ENCODE data around the gene NHEJ1. TPM values are rescaled to one million over a fixed set of nuclear protein-coding genes. Genes with fewer than 3 reads are reported as not detected.
A peak's percentile ranks its signal among the peaks of the same experiment; 100 is the strongest.

The NHEJ1 gene
- total and polyA plus RNA-seq, 2 of the 13 experiments (the other 11 are each of a cell fraction or from before 2014, with no cell fraction given) = 30.0 to 30.7 TPM

DNA sequence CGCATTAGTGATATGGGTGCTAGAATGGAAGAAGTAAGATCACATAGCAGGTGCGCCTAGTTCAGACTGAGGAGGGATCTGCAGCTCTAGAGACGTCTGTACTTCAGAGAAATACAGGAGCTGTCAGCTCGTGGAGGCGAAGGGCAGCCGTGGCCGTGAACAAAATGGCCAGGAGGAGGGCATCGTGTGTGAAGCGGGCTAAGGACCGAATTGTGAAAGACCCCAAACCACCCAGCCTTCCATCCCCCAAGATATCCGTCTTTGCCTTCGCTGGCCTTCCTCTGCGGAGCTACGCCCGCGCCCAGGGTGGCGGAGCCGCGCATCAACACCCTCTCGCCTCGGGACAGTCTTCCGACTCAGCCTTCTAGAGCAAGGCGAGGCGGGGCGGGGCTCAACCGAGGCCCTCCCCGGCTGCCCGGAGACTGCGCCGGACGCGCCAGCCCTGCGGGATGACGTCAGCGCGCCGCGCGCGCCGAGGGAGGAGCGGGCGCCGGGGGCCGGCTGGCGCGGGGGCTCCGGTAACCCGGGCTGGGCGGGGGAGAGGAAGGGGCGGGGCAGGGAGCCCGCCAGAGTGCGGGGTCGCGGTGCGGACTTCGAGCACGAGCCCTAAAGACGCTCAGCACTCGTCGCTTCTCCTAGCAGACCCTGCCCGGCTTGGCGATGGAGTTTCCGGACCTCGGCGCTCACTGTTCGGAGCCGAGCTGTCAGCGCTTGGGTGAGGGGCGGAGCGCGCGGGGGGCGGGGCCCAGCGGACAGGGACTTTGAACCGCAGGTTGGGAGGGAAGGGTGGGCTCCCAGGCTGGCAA lies 45.9 kb upstream of the NHEJ1 start, which contains the start of gene ZFAND2B (continued):
- TF ChIP-seq, protein P1, sequence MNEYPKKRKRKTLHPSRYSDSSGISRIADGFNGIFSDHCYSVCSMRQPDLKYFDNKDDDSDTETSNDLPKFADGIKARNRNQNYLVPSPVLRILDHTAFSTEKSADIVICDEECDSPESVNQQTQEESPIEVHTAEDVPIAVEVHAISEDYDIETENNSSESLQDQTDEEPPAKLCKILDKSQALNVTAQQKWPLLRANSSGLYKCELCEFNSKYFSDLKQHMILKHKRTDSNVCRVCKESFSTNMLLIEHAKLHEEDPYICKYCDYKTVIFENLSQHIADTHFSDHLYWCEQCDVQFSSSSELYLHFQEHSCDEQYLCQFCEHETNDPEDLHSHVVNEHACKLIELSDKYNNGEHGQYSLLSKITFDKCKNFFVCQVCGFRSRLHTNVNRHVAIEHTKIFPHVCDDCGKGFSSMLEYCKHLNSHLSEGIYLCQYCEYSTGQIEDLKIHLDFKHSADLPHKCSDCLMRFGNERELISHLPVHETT (CRISPR knock-in tag; conservative IDR thresholded peaks at IDR 0.05) = peak; percentile 62
- TF ChIP-seq ZNF3 (CRISPR knock-in tag; IDR thresholded peaks at IDR 0.05) = no peak
- peak; percentile 84 for TF ChIP-seq SALL1 (CRISPR knock-in tag; IDR thresholded peaks at IDR 0.05)
- no peak for TF ChIP-seq MIXL1 (CRISPR knock-in tag; IDR thresholded peaks at IDR 0.05)
- peak; percentile 63; the same call in 1 of the 2 replicates for TF ChIP-seq ZSCAN20 (CRISPR knock-in tag; IDR thresholded peaks at IDR 0.05; ENCODE audit: borderline replicate concordance)
- TF ChIP-seq SMAD3 (CRISPR knock-in tag; IDR thresholded peaks at IDR 0.05) = peak; percentile 44; the same call in 1 of the 2 replicates
- TF ChIP-seq PHF5A (CRISPR knock-in tag; IDR thresholded peaks at IDR 0.05; ENCODE audit: low read depth, unreplicated experiment) = no peak
- no peak for TF ChIP-seq ZFP36L2 (CRISPR knock-in tag; IDR thresholded peaks at IDR 0.05)
- no peak for TF ChIP-seq ZNF296 (CRISPR knock-in tag; conservative IDR thresholded peaks at IDR 0.05)
- 0 out of 2 replicates have a peak, but pooled peaks have one; percentile 46 for TF ChIP-seq SRF (IDR thresholded peaks at IDR 0.05; ENCODE audit: low read depth, low read length)
- no peak for TF ChIP-seq ZNF530 (CRISPR knock-in tag; IDR thresholded peaks at IDR 0.05; ENCODE audit: low read depth)
- TF ChIP-seq PHB2 (IDR thresholded peaks at IDR 0.05; ENCODE audit: partially characterized antibody) = no peak
- peak; percentile 57 for TF ChIP-seq ZNF263 (CRISPR knock-in tag; IDR thresholded peaks at IDR 0.05)
- TF ChIP-seq, protein P2, sequence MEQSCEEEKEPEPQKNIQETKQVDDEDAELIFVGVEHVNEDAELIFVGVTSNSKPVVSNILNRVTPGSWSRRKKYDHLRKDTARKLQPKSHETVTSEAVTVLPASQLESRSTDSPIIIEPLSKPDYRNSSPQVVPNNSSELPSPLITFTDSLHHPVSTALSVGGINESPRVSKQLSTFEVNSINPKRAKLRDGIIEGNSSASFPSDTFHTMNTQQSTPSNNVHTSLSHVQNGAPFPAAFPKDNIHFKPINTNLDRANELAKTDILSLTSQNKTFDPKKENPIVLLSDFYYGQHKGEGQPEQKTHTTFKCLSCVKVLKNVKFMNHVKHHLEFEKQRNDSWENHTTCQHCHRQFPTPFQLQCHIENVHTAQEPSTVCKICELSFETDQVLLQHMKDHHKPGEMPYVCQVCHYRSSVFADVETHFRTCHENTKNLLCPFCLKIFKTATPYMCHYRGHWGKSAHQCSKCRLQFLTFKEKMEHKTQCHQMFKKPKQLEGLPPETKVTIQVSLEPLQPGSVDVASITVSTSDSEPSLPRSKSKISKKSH (CRISPR knock-in tag; IDR thresholded peaks at IDR 0.05; ENCODE audit: borderline replicate concordance) = peak; percentile 91
- TF ChIP-seq, protein P3, sequence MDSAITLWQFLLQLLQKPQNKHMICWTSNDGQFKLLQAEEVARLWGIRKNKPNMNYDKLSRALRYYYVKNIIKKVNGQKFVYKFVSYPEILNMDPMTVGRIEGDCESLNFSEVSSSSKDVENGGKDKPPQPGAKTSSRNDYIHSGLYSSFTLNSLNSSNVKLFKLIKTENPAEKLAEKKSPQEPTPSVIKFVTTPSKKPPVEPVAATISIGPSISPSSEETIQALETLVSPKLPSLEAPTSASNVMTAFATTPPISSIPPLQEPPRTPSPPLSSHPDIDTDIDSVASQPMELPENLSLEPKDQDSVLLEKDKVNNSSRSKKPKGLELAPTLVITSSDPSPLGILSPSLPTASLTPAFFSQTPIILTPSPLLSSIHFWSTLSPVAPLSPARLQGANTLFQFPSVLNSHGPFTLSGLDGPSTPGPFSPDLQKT (CRISPR knock-in tag; IDR thresholded peaks at IDR 0.05; ENCODE audit: borderline replicate concordance) = no peak
- TF ChIP-seq ONECUT2 (CRISPR knock-in tag; IDR thresholded peaks at IDR 0.05) = no peak
- peak; percentile 57; the same call in 1 of the 2 replicates for TF ChIP-seq NAIF1 (CRISPR knock-in tag; IDR thresholded peaks at IDR 0.05; ENCODE audit: borderline replicate concordance)
- TF ChIP-seq, protein P4, sequence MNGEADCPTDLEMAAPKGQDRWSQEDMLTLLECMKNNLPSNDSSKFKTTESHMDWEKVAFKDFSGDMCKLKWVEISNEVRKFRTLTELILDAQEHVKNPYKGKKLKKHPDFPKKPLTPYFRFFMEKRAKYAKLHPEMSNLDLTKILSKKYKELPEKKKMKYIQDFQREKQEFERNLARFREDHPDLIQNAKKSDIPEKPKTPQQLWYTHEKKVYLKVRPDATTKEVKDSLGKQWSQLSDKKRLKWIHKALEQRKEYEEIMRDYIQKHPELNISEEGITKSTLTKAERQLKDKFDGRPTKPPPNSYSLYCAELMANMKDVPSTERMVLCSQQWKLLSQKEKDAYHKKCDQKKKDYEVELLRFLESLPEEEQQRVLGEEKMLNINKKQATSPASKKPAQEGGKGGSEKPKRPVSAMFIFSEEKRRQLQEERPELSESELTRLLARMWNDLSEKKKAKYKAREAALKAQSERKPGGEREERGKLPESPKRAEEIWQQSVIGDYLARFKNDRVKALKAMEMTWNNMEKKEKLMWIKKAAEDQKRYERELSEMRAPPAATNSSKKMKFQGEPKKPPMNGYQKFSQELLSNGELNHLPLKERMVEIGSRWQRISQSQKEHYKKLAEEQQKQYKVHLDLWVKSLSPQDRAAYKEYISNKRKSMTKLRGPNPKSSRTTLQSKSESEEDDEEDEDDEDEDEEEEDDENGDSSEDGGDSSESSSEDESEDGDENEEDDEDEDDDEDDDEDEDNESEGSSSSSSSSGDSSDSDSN (CRISPR knock-in tag; IDR thresholded peaks at IDR 0.05) = peak; percentile 78
- peak; percentile 80 for TF ChIP-seq THAP11 (CRISPR knock-in tag; IDR thresholded peaks at IDR 0.05)
- TF ChIP-seq ISL2 (CRISPR knock-in tag; IDR thresholded peaks at IDR 0.05) = 0 out of 2 replicates have a peak, but pooled peaks have one; percentile 15
- TF ChIP-seq, protein P5, sequence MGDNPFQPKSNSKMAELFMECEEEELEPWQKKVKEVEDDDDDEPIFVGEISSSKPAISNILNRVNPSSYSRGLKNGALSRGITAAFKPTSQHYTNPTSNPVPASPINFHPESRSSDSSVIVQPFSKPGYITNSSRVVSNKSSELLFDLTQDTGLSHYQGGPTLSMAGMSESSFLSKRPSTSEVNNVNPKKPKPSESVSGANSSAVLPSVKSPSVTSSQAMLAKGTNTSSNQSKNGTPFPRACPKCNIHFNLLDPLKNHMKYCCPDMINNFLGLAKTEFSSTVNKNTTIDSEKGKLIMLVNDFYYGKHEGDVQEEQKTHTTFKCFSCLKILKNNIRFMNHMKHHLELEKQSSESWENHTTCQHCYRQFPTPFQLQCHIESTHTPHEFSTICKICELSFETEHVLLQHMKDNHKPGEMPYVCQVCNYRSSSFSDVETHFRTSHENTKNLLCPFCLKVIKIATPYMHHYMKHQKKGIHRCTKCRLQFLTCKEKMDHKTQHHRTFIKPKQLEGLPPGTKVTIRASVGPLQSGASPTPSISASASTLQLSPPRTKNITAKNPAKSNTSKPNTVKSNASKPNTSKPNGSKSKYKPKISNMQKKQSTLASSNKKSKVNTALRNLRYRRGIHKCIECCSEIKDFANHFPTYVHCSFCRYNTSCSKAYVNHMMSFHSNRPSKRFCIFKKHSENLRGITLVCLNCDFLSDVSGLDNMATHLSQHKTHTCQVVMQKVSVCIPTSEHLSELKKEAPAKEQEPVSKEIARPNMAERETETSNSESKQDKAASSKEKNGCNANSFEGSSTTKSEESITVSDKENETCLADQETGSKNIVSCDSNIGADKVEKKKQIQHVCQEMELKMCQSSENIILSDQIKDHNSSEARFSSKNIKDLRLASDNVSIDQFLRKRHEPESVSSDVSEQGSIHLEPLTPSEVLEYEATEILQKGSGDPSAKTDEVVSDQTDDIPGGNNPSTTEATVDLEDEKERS (CRISPR knock-in tag; IDR thresholded peaks at IDR 0.05) = no peak

Measured in HepG2 (cell line).